ENCODE data around the gene PRKACA.

The PRKACA gene

GRCh38 chr19:14085309-14085995 lies 32.1 kb downstream of the PRKACA start, which contains the start of gene C19orf67:
Gene C19orf67 (minus strand): TSS chr19:14085783. CDS start chr19:14085627, 156 bp downstream.
- Mint-ChIP-seq H3K4me1 (ENCODE audit: low read depth) (peaks cover 20% of the 10 kb centered on the region), H3K36me3 (ENCODE audit: low read depth) (peaks cover 14% of the 10 kb centered on the region), H3K9me3 (no peaks in the 10 kb centered on the region), H3K27ac (no peak within 1 kb of the TSS), H3K27me3 (ENCODE audit: low read depth) (no peaks in the 10 kb centered on the region), H3K4me3 (no peak within 1 kb of the TSS)

- Mint-ChIP-seq H3K4me1 (ENCODE audit: low read depth) (peaks cover 13% of the 10 kb centered on the region), H3K9me3 (no peaks in the 10 kb centered on the region), H3K27me3 (ENCODE audit: low read depth) (no peaks in the 10 kb centered on the region), H3K36me3 (ENCODE audit: low read depth) (peaks cover under 1% of the 10 kb centered on the region), H3K4me3 (peak overlapping the region; percentile 93), H3K27ac (peak overlapping the region; percentile 41)
Observed at GRCh38 chr19:14082675-14082960, 34.9 kb downstream of the PRKACA start.

- peak overlapping the region; percentile 96 for H3K27ac Mint-ChIP-seq
- peaks cover 13% of the 10 kb centered on the region for H3K4me1 Mint-ChIP-seq (ENCODE audit: low read depth)
- H3K36me3 Mint-ChIP-seq (ENCODE audit: low read depth) = no peaks in the 10 kb centered on the region
Observed at GRCh38 chr19:14081797-14082674, 35.5 kb downstream of the PRKACA start.

GRCh38 chr19:14080887-14081796 lies 36.4 kb downstream of the PRKACA start:
- peaks cover 13% of the 10 kb centered on the region for H3K4me1 Mint-ChIP-seq (ENCODE audit: low read depth)
- H3K36me3 Mint-ChIP-seq (ENCODE audit: low read depth) = no peaks in the 10 kb centered on the region
- peak overlapping the region; percentile 96 for H3K27ac Mint-ChIP-seq
- peak overlapping the region; percentile 93 for H3K4me3 Mint-ChIP-seq
- H3K9me3 Mint-ChIP-seq = no peaks in the 10 kb centered on the region
- H3K27me3 Mint-ChIP-seq (ENCODE audit: low read depth) = no peaks in the 10 kb centered on the region

More at GRCh38 chr19:14081797-14082674, 35.5 kb downstream of the PRKACA start:
- Mint-ChIP-seq H3K27me3 (ENCODE audit: low read depth) (no peaks in the 10 kb centered on the region), H3K4me3 (peak overlapping the region; percentile 93), H3K9me3 (no peaks in the 10 kb centered on the region)

- no peak overlapping the region for H3K4me3 Mint-ChIP-seq
- peak overlapping the region; percentile 15 for H3K27ac Mint-ChIP-seq
- H3K4me1 Mint-ChIP-seq (ENCODE audit: low read depth) = peaks cover 22% of the 10 kb centered on the region
- H3K27me3 Mint-ChIP-seq (ENCODE audit: low read depth) = no peaks in the 10 kb centered on the region
- no peaks in the 10 kb centered on the region for H3K36me3 Mint-ChIP-seq (ENCODE audit: low read depth)
- H3K9me3 Mint-ChIP-seq = no peaks in the 10 kb centered on the region
Observed at GRCh38 chr19:14078411-14078810, 39.2 kb downstream of the PRKACA start.

- H3K36me3 Mint-ChIP-seq (ENCODE audit: low read depth) = no peaks in the 10 kb centered on the region
- H3K4me3 Mint-ChIP-seq = peak overlapping the region; percentile 96
- H3K4me1 Mint-ChIP-seq (ENCODE audit: low read depth) = peaks cover 12% of the 10 kb centered on the region
- peak overlapping the region; percentile 92 for H3K27ac Mint-ChIP-seq
- H3K27me3 Mint-ChIP-seq (ENCODE audit: low read depth) = peaks cover 5% of the 10 kb centered on the region
- H3K9me3 Mint-ChIP-seq = no peaks in the 10 kb centered on the region
Observed at GRCh38 chr19:14073925-14074838, 43.4 kb downstream of the PRKACA start.

GRCh38 chr19:14073261-14073924 lies 44.2 kb downstream of the PRKACA start:
- H3K9me3 Mint-ChIP-seq = no peaks in the 10 kb centered on the region
- no peaks in the 10 kb centered on the region for H3K36me3 Mint-ChIP-seq (ENCODE audit: low read depth)
- peaks cover 5% of the 10 kb centered on the region for H3K27me3 Mint-ChIP-seq (ENCODE audit: low read depth)
- H3K4me1 Mint-ChIP-seq (ENCODE audit: low read depth) = peaks cover 12% of the 10 kb centered on the region
- H3K27ac Mint-ChIP-seq = peak overlapping the region; percentile 92
- H3K4me3 Mint-ChIP-seq = peak overlapping the region; percentile 96

- H3K9me3 Mint-ChIP-seq = no peaks in the 10 kb centered on the region
Observed at GRCh38 chr19:14072535-14073260, 44.9 kb downstream of the PRKACA start, which contains the start of gene MISP3. Gene MISP3 (plus strand): TSS chr19:14072786. CDS start chr19:14073310, 524 bp downstream.

GRCh38 chr19:14070268-14071050 lies 47.1 kb downstream of the PRKACA start:
- H3K27me3 Mint-ChIP-seq (ENCODE audit: low read depth) = peaks cover 9% of the 10 kb centered on the region
- no peak overlapping the region for H3K4me3 Mint-ChIP-seq
- peaks cover 12% of the 10 kb centered on the region for H3K4me1 Mint-ChIP-seq (ENCODE audit: low read depth)
- H3K36me3 Mint-ChIP-seq (ENCODE audit: low read depth) = no peaks in the 10 kb centered on the region
- H3K9me3 Mint-ChIP-seq = no peaks in the 10 kb centered on the region
- peak overlapping the region; percentile 41 for H3K27ac Mint-ChIP-seq

More at GRCh38 chr19:14072535-14073260, 44.9 kb downstream of the PRKACA start, which contains the start of gene MISP3:
- Mint-ChIP-seq H3K4me1 (ENCODE audit: low read depth) (peaks cover 12% of the 10 kb centered on the region), H3K27me3 (ENCODE audit: low read depth) (peaks cover 5% of the 10 kb centered on the region), H3K27ac (peak within 1 kb of the TSS; percentile 92), H3K4me3 (peak within 1 kb of the TSS; percentile 96), H3K36me3 (ENCODE audit: low read depth) (no peaks in the 10 kb centered on the region)

- Mint-ChIP-seq H3K27ac (no peak overlapping the region), H3K4me3 (no peak overlapping the region), H3K36me3 (ENCODE audit: low read depth) (no peaks in the 10 kb centered on the region), H3K4me1 (ENCODE audit: low read depth) (peaks cover 3% of the 10 kb centered on the region), H3K27me3 (ENCODE audit: low read depth) (peaks cover 13% of the 10 kb centered on the region), H3K9me3 (no peaks in the 10 kb centered on the region)
Observed at GRCh38 chr19:14066134-14066533, 51.4 kb downstream of the PRKACA start.

- Mint-ChIP-seq H3K4me1 (ENCODE audit: low read depth) (peaks cover 8% of the 10 kb centered on the region), H3K27me3 (ENCODE audit: low read depth) (peaks cover 38% of the 10 kb centered on the region), H3K27ac (no peak overlapping the region), H3K4me3 (no peak overlapping the region), H3K9me3 (no peaks in the 10 kb centered on the region), H3K36me3 (ENCODE audit: low read depth) (no peaks in the 10 kb centered on the region)
Observed at GRCh38 chr19:14063105-14063504, 54.5 kb downstream of the PRKACA start.

GRCh38 chr19:14062558-14062855 lies 55.1 kb downstream of the PRKACA start:
- Mint-ChIP-seq H3K4me3 (no peak overlapping the region), H3K27ac (no peak overlapping the region), H3K27me3 (ENCODE audit: low read depth) (peaks cover 44% of the 10 kb centered on the region), H3K9me3 (no peaks in the 10 kb centered on the region), H3K36me3 (ENCODE audit: low read depth) (no peaks in the 10 kb centered on the region), H3K4me1 (ENCODE audit: low read depth) (peaks cover 14% of the 10 kb centered on the region)
